Fibroblast of skin of left biceps (primary cell): ENCODE results near the gene HES4.

ENCODE experiments used
- DNase-seq, 2 experiments: peaks; one replicate each; pipeline ENCODE4 v3.0.0-alpha.2; 2013; ENCODE audit warnings: low read depth in 2 of 2

Gene HES4

DNA sequence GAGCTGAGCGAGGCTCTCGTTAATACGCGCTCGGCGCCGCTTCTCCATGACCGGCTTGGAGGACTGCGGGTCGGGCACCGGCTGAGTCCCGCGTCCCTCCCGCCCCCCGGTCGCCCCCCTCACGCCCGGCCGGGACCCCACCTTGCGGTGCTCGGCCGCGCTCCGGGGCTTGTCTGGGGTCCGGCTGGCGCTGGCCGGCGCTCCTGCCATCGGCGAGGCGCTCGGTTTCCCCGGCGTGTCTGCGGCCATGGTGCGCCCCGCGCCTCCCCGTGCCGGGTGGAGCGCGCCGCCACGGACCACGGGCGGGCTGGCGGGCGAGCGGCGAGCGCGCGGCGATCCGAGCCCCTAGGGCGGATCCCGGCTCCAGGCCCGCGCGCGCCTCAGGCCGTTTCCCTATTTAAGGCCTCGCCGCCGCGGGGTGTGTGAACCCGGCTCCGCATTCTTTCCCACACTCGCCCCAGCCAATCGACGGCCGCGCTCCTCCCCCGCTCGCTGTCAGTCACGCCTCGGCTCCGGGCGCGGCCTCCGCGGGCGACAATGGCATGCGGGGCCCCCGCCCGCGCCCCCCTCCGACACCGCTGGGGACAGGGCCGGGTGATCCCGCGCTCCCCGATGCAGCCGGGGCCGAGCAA is at the start of gene HES4:
HES4 (minus strand) TSS at position 373 of the 632 bp plus-strand sequence; CDS start at position 249, 124 bp downstream.
- DNase-seq, result peak; percentile 67 to 77

GRCh38 chr1:1048765-1049164 is 48.9 kb upstream of the HES4 start:
- DNase-seq, result no peak

DNA sequence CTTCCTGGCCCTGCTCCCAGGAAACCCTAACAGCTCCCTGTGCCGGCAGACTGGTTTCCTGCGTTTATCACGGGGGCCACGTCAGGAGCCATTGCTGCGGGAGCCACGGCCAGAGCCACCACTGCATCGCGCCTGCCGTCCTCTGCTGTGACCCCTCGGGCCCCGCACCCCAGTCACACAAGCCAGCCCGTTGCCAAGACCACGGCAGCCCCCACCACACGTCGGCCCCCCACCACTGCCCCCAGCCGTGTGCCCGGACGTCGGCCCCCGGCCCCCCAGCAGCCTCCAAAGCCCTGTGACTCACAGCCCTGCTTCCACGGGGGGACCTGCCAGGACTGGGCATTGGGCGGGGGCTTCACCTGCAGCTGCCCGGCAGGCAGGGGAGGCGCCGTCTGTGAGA is 48.1 kb upstream of the HES4 start:
- no peak for DNase-seq

GRCh38 chr1:1047407-1047806 is 47.5 kb upstream of the HES4 start:
- no peak for DNase-seq

DNA sequence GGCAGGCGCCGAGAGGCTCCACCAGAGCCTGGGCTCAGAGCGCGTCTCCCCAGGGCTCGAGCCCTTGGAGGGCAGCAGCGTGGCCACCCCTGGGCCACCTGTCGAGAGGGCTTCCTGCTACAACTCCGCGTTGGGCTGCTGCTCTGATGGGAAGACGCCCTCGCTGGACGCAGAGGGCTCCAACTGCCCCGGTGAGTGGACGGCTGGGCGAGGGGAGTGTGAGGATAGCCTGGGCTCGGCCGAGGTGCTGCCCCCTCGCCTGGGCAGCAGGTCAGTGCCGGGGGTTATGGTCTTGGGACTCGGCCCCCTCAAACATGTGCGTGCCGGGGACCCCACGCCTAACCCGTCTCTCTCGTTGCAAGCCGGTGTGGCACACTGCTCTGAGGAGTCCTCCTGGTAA is 46.9 kb upstream of the HES4 start:
- no peak for DNase-seq

DNA sequence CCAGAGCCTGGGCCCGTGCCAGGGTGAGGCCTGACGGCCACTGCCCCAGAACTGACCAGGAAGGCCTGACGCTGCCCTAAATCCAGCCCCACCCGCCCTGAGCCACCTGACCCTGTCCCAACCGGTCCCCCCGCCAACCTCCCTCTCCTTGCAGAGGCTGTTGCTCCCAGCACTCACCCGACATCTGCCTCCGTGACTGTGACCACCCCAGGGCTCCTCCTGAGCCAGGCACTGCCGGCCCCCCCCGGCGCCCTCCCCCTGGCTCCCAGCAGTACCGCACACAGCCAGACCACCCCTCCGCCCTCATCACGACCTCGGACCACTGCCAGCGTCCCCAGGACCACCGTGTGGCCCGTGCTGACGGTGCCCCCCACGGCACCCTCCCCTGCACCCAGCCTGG is 46.3 kb upstream of the HES4 start:
- DNase-seq, result no peak

- DNase-seq, result no peak
Measured at GRCh38 chr1:1045129-1045528, 45.2 kb upstream of the HES4 start.

- no peak for DNase-seq
Measured at GRCh38 chr1:1044455-1045078, 44.7 kb upstream of the HES4 start.

DNA sequence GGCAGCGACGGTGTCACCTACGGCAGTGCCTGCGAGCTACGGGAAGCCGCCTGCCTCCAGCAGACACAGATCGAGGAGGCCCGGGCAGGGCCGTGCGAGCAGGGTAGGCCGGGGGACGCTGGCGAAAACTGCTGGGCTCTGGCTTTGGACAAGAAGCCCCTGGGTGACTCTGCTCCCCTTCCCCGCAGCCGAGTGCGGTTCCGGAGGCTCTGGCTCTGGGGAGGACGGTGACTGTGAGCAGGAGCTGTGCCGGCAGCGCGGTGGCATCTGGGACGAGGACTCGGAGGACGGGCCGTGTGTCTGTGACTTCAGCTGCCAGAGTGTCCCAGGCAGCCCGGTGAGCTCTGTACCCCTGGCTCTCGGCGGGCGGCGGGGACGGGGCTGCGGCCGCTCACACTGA is 44.0 kb upstream of the HES4 start:
- DNase-seq, result no peak

DNA sequence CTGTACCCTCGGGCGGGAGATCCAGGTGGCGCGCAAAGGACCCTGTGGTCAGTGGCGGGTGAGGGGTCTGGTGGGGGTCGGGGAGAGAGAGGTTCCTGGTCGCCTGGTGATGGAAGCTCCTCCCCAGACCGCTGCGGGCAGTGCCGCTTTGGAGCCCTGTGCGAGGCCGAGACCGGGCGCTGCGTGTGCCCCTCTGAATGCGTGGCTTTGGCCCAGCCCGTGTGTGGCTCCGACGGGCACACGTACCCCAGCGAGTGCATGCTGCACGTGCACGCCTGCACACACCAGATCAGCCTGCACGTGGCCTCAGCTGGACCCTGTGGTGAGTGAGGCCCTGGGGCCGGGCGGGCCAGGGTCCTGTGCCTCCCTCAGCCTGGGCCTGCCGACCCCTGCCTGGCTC is 43.5 kb upstream of the HES4 start:
- no peak for DNase-seq

GRCh38 chr1:1042835-1043234 is 42.9 kb upstream of the HES4 start:
- no peak for DNase-seq

GRCh38 chr1:1041873-1042272 is 42.0 kb upstream of the HES4 start:
- DNase-seq, result no peak

DNA sequence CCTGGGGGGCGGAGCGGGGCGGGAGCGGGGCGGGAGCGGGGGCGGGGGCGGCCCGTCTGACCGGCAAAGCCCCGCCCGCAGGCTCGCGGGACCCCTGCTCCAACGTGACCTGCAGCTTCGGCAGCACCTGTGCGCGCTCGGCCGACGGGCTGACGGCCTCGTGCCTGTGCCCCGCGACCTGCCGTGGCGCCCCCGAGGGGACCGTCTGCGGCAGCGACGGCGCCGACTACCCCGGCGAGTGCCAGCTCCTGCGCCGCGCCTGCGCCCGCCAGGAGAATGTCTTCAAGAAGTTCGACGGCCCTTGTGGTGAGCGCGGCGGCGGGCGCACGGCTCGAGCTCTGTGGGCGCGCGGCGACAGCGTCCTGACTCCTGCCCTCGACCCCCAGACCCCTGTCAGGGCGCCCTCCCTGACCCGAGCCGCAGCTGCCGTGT is 41.2 kb upstream of the HES4 start:
- DNase-seq, result no peak

DNA sequence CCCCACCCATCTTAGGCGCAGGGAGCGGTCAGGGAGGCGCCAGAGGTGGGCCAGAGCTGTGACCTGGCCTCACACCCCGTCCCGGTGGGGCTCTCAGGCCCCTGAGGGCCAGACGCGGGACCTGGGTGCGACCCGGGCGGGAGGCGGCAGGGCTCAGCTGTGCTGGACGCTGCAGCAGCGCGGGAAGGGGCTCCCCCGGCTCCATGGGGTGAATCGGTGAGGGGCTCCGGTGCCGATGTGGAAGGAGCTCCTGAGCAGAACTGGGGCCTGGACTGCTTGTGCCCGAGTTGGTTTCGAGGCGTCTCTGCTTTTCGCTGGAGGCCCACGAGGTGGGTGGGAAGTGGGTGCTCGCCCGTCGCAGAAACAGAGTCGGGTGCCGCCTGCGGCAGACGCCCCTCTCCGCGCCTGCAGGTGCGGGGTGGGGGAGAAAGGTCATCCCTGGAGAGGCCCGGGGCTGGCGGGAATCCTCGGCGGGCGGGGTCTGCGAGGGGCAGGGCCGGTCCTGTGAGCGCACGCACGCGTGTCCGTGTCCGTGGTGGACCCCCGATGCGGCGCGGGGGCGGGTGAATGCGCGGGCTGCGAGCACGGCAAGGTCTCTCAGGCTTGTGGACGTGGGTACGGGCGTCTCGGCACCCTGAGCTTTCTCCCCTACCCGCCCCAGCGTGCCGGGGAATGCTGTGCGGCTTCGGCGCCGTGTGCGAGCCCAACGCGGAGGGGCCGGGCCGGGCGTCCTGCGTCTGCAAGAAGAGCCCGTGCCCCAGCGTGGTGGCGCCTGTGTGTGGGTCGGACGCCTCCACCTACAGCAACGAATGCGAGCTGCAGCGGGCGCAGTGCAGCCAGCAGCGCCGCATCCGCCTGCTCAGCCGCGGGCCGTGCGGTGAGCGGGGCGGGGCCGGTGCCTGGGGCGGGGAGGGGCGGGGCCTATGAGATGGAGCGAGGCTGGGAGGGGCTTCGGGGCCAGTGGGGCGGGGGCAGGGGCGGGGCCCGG is 40.4 kb upstream of the HES4 start:
- DNase-seq, result peak; percentile 55 to 57

GRCh38 chr1:1039145-1039910 is 39.4 kb upstream of the HES4 start:
- no peak for DNase-seq

- DNase-seq, result no peak
Measured at GRCh38 chr1:1038694-1039093, 38.8 kb upstream of the HES4 start.

DNA sequence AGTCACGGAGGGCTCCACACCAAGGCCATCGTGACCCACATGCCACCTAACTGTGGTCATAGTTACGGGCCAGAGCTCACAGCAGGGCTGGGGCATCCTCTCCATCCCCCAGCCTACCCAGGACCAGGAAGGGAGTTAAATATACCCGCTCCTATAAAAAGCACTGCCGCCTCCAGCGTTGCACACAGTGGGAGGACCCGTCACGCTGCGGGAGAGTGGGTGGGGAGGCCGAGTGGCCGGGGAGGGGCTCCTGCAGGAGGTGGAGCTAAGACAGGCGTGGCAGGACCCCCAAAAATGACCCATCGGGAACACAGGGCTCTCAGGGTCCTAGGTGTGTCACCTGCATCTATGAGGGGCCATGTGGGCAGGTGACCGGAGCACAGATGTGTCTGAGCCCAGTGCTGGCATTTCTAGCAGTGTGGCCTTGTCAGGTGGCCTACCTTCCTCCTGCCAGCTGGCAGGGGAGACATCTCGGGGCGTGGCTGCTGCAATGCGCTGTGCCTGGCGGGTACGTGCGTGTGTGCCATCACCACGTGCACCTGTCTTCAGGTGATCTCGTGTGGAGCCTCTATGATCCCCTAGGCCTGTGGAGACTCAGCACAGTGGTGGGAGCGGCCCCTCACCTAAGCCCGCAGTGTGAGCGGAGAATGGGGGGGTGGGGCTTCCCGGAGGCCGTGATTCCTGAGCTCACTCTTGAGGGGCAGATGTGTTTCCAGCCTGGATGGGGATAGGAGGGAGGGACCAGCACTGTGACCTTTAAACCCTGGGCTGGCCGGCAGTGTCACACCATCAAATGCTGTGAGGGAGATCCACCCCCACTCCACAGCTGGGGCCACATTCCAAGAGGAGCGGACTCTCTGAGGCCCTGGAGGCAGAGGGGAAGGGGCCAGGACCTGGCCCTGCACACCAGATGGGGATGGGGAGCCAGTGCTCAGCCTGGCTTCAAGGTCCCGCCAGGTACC is 37.8 kb upstream of the HES4 start:
- DNase-seq, result no peak

- DNase-seq, result no peak
Measured at GRCh38 chr1:1035291-1035943, 35.5 kb upstream of the HES4 start.

DNA sequence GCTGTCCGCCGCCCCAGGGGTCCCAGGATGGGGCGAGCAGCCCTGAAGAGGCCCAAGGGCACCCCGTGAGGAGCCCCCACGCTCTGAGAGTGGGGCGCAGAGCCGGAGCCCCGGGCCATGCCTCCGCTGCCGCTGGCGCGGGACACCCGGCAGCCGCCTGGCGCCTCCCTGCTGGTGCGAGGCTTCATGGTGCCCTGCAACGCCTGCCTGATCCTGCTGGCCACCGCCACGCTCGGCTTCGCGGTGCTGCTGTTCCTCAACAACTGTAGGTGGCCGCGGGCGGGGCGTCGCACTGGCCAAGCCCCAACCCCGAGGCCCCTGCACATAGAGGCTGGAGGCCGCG is 34.5 kb upstream of the HES4 start:
- no peak for DNase-seq

- DNase-seq, result no peak
Measured at GRCh38 chr1:1033731-1034438, 34.0 kb upstream of the HES4 start.
